CD4-positive, CD25-positive, alpha-beta regulatory T cell (primary cell): ENCODE measurements around the gene APIP. TPM values are rescaled to one million over a fixed set of nuclear protein-coding genes. Genes with fewer than 3 reads are reported as not detected.
A peak's percentile ranks its signal among the peaks of the same experiment; 100 is the strongest.
"Not testable (repeated sequence)": the region's sequence is repeated elsewhere in the genome, so short reads cannot be mapped to it uniquely, and the experiment has no call there.

ENCODE experiments used
- ATAC-seq, 2 donors: fragments of 150-1000 bp; cut with Tn5 transposase; one replicate each; pipeline ENCODE4 v1.10.0; 2021; ENCODE audit warnings: low read depth in 2 of 2, moderate number of reproducible peaks in 2 of 2, moderate library complexity in 1 of 2
- DNase-seq, 3 donors: peaks; one replicate each; pipeline versions ENCODE4 v3.0.0 to v3.0.0-alpha.2; 2012 to 2022; ENCODE audit warnings: mixed read lengths in 1 of 3
- H3K27ac ChIP-seq: one replicate; pipeline ENCODE4 v1.7.0; 2013; ENCODE audit warnings: mild to moderate bottlenecking, low read length; ENCODE audit not compliant: insufficient read depth, poor library complexity, severe bottlenecking
- H3K27me3 ChIP-seq: one replicate; pipeline ENCODE4 v1.7.0; 2013; ENCODE audit warnings: low read length; ENCODE audit not compliant: control insufficient read depth, insufficient read depth
- H3K36me3 ChIP-seq: one replicate; pipeline ENCODE4 v1.7.0; 2013; ENCODE audit warnings: mild to moderate bottlenecking, low read length, moderate library complexity; ENCODE audit not compliant: control insufficient read depth, insufficient read depth
- H3K4me1 ChIP-seq: 2 replicates; pipeline ENCODE4 v1.7.0; 2013; ENCODE audit warnings: mild to moderate bottlenecking, low read length; ENCODE audit not compliant: insufficient read depth, control insufficient read depth, poor library complexity, severe bottlenecking
- H3K4me3 ChIP-seq: one replicate; pipeline ENCODE4 v1.7.0; 2013; ENCODE audit warnings: low read depth, mild to moderate bottlenecking, low read length, moderate library complexity
- H3K9me3 ChIP-seq, 2 experiments: 1 replicate in 1 of 2; 2 replicates in 1 of 2; pipeline ENCODE4 v1.7.0; 2013; ENCODE audit warnings: low read length in 2 of 2, mild to moderate bottlenecking in 1 of 2, moderate library complexity in 1 of 2; ENCODE audit not compliant: control insufficient read depth in 2 of 2
- H3K27ac Mint-ChIP-seq, 3 donors: one replicate each; pipeline ENCODE4 v1.8.0; 2020 to 2022; ENCODE audit warnings: mild to moderate bottlenecking in 3 of 3, mixed read lengths in 3 of 3, moderate library complexity in 2 of 3
- H3K27me3 Mint-ChIP-seq: one replicate; pipeline ENCODE4 v1.8.0; 2022; ENCODE audit warnings: mild to moderate bottlenecking, mixed read lengths
- H3K36me3 Mint-ChIP-seq: one replicate; pipeline ENCODE4 v1.8.0; 2020; ENCODE audit warnings: mixed read lengths
- H3K4me1 Mint-ChIP-seq, 4 donors: one replicate each; pipeline ENCODE4 v1.8.0; 2020 to 2022; ENCODE audit warnings: mixed read lengths in 4 of 4, mild to moderate bottlenecking in 1 of 4
- H3K4me3 Mint-ChIP-seq, 4 donors: one replicate each; pipeline ENCODE4 v1.8.0; 2020 to 2022; ENCODE audit warnings: mild to moderate bottlenecking in 4 of 4, mixed read lengths in 4 of 4, moderate library complexity in 3 of 4
- H3K9me3 Mint-ChIP-seq, 7 donors: one replicate each; pipeline ENCODE4 v1.8.0; 2020 to 2022; ENCODE audit warnings: mixed read lengths in 7 of 7, mild to moderate bottlenecking in 3 of 7, moderate library complexity in 2 of 7
- polyA plus RNA-seq, 4 donors: library from polyadenylated mRNA; unstranded; fragments of 300-500 nt; fragmentation: Illumina TruSeq; gene quantifications; one replicate each; pipeline ENCODE4 v1.2.3, GENCODE V29; 2021
- total RNA-seq: library from RNA; stranded (reverse); gene quantifications from one replicate; pipeline ENCODE4 v1.2.3, GENCODE V29; 2022

APIP gene
- total and polyA plus RNA-seq, 5 donors from 2014 or later = 13.6 to 26.9 (median 19.7) TPM

DNA sequence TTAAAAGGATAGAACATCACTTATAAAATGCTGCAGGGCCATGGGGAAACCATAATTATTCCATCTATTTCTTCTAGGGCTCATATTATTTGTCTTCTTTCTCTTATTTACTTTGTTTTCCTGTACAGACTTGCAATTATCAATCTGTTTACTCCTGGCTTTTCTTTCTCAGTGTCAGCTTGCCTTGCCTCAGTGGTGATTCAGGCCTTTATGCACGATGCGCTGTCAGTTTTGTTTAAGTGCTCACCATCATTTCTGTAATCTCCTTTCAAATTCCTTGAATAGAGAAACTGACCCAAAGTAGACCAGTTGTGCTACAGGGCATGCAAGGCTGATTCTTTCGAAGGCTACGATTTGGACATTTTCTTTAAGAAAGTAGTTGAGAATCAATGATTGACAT, 5.0 kb upstream of the APIP start:
- no peak overlapping the region for H3K4me3 ChIP-seq
- peaks cover 4% of the 10 kb centered on the region for H3K36me3 ChIP-seq
- H3K27me3 ChIP-seq = no peaks in the 10 kb centered on the region
- no peak for ATAC-seq
- Mint-ChIP-seq H3K9me3 (no peaks in the 10 kb centered on the region), H3K27ac (no peak overlapping the region), H3K27me3 (no peaks in the 10 kb centered on the region), H3K4me3 (no peak overlapping the region), H3K36me3 (no peaks in the 10 kb centered on the region), H3K4me1 (peaks cover 25 to 55% (median 36%) of the 10 kb centered on the region in 4 donors)
- no peak overlapping the region for H3K27ac ChIP-seq
- H3K9me3 ChIP-seq = no peaks in the 10 kb centered on the region
- H3K4me1 ChIP-seq = peaks cover 12% of the 10 kb centered on the region
- DNase-seq = no peak

DNA sequence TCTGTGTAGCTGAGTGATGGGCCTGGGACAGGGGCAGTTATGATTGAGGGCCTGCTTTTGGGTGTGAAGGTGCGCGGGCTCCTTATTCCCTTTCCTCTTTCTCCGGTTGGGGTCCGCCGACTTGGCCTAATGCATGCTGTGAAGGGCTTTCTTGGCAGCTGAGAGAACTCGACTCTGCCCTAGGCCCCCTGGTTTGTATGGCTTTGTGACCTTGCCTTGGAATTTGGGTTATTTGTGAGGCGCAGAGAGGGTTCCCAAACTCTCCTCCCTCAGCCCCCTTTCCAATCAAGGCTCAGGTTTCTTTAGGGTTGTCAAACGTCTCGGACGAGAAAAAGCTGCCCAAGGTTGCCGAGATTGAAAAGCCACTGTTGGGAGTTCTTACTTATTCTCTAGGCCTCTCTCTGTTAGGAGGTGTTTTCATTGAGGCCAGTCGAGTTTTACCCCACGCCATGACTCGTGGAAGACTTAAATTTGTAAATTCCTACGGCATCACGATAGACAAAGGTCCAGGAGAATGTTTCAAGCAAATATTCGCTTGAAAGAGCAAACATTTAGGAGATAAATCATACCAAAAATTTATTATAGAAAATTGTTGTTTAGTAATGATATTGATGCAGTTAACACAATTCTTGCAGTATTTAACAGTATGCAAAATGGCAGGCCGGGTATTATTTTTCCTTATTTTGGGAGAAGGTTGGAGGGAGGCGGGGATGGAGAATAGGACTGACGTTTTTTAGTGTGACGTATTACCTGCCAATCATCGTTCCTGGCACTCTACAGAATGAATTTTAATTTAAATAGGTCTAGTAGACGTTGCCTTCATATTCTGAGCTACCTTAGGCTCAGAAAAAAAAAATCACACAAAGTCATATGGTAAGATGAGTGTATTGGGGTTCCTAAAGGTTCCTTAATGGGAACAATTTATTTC, 928 bp upstream of the APIP start:
- H3K27ac Mint-ChIP-seq = peak overlapping the region; percentile 96 to 99 (median 98)
- H3K4me1 Mint-ChIP-seq = peaks cover 26 to 73% (median 54%) of the 10 kb centered on the region in 4 donors
- ATAC-seq = no peak

DNA sequence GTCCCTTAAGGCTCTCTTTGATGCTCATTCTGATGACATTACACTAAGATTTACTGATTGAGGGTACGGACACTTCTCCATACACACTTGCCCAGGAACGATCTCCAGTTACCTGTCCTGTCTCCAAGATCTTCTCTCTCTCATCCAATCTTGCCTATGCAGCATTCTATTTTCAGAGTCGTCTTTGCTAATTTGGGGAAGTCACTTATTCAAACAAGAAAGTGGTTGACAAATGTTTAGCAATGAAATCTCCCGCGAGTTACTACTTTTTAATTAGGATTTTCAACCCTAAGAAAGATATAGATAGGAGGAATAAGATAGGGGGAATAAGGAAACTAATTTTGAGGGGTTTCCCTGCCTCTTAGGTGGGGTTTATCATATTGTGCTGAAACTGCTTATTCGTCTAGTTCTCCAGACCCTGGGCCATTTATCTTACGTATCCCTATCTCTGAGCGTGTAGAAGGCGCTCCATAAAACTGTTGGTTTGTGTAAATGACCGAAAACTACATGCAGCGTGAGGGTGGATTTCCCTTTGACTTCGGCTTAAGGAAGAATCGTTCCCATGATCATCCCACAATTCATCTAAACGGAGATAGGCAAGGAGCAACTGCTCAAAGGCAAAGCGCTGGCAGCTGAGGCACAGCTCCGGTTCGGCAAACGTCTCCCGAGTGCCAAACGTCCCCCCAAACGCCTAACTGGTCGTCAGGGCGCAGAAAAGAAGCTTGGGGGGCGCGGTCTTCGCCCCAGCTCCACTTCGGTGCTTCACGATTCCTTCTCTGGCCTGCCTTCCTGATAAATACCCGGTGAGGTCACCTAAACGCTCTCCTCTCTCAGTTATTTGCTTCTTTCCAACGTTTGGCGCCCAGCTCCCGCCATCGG, 804 bp downstream of the APIP start:
- no peak for DNase-seq
- H3K27me3 Mint-ChIP-seq = no peaks in the 10 kb centered on the region

More for the DNA sequence above, 928 bp upstream of the APIP start:
- Histone ChIP-seq H3K9me3 (no peaks in the 10 kb centered on the region), H3K27me3 (no peaks in the 10 kb centered on the region), H3K27ac (peak overlapping the region; percentile 86), H3K4me3 (peak overlapping the region; percentile 79), H3K36me3 (peaks cover 2% of the 10 kb centered on the region), H3K4me1 (peaks cover 31% of the 10 kb centered on the region)
- H3K36me3 Mint-ChIP-seq = peaks cover 13% of the 10 kb centered on the region
- no peak for DNase-seq
- no peaks in the 10 kb centered on the region for H3K27me3 Mint-ChIP-seq
- peak overlapping the region; percentile 95 to 99 (median 98) for H3K4me3 Mint-ChIP-seq
- H3K9me3 Mint-ChIP-seq = no peaks in the 10 kb centered on the region

GRCh38 chr11:34913556-34913955, 2.6 kb downstream of the APIP start:
- DNase-seq, H3K9me3 Mint-ChIP-seq: not testable (repeated sequence)
- H3K4me1 Mint-ChIP-seq = peaks cover 26 to 57% (median 44%) of the 10 kb centered on the region in 4 donors

More for the DNA sequence above, 804 bp downstream of the APIP start:
- H3K36me3 ChIP-seq = no peaks in the 10 kb centered on the region
- H3K27ac ChIP-seq = peak overlapping the region; percentile 86
- H3K27me3 ChIP-seq = no peaks in the 10 kb centered on the region
- peak overlapping the region; percentile 86 for H3K4me3 ChIP-seq
- no peak for ATAC-seq
- Mint-ChIP-seq H3K27ac (peak overlapping the region; percentile 96 to 99 (median 98)), H3K4me3 (peak overlapping the region; percentile 95 to 99 (median 98)), H3K9me3 (no peaks in the 10 kb centered on the region), H3K4me1 (peaks cover 26 to 66% (median 52%) of the 10 kb centered on the region in 4 donors), H3K36me3 (peaks cover 13% of the 10 kb centered on the region)
- peaks cover 31% of the 10 kb centered on the region for H3K4me1 ChIP-seq
- no peaks in the 10 kb centered on the region for H3K9me3 ChIP-seq

DNA sequence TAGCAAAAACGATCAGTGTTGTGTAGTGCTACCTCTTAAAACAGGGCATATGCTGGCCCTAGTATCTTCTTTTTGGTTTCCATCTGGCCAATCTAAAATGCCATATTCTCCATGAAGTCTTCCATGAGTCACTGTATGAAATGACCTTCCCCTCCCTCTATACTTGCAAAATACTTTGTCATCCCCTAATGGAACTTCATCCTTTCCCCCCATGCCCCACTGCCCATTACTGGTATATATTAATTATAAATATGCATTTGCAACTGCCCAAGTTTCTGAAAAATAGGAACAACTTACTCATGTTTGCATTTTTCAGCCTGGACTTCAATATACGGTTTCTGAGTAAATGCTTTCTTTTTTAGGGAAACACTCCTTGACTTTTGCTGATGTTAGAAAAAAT, 4.5 kb downstream of the APIP start:
- DNase-seq (no peak), ATAC-seq (no peak)
- Histone ChIP-seq H3K9me3 (no peaks in the 10 kb centered on the region), H3K27me3 (no peaks in the 10 kb centered on the region), H3K27ac (no peak overlapping the region), H3K4me3 (no peak overlapping the region), H3K36me3 (no peaks in the 10 kb centered on the region), H3K4me1 (peaks cover 21% of the 10 kb centered on the region)
- no peaks in the 10 kb centered on the region for H3K27me3 Mint-ChIP-seq
- peaks cover 10 to 41% (median 31%) of the 10 kb centered on the region in 4 donors for H3K4me1 Mint-ChIP-seq
- no peak overlapping the region for H3K27ac Mint-ChIP-seq
- H3K9me3 Mint-ChIP-seq = peaks cover 0 to 2% (median 0%) of the 10 kb centered on the region in 7 donors
- peaks cover 13% of the 10 kb centered on the region for H3K36me3 Mint-ChIP-seq
- H3K4me3 Mint-ChIP-seq = no peak overlapping the region

More at GRCh38 chr11:34913556-34913955, 2.6 kb downstream of the APIP start:
- peak overlapping the region in 1 of 4 donors; percentile 95 for H3K4me3 Mint-ChIP-seq
- H3K4me1 ChIP-seq = peaks cover 31% of the 10 kb centered on the region
- H3K36me3 ChIP-seq, H3K9me3 ChIP-seq, H3K27ac Mint-ChIP-seq, ATAC-seq, H3K27ac ChIP-seq, H3K27me3 ChIP-seq, H3K4me3 ChIP-seq, H3K27me3 Mint-ChIP-seq: not testable (repeated sequence)
- peaks cover 13% of the 10 kb centered on the region for H3K36me3 Mint-ChIP-seq

DNA sequence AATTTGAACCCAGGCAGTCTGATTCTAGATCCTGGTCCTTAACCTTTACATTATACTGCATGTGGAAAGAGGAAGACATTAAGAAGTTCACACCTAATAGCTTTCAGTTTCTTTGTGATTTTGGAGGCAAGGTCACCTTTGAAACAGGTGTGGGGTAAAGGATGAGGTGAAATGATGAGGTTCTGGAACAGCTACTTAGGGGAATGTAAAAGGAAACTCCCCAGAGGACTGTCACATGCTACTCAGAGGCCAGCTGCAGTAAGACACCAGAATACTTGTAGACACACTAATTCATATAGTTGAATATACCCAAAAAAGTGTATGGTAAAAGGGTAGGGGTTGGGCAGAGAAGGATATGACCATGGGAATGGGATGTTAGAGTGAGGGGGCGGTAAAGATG, 5.4 kb downstream of the APIP start:
- Histone ChIP-seq H3K4me1 (peaks cover 18% of the 10 kb centered on the region), H3K9me3 (no peaks in the 10 kb centered on the region), H3K27me3 (no peaks in the 10 kb centered on the region), H3K36me3 (no peaks in the 10 kb centered on the region), H3K27ac (no peak overlapping the region), H3K4me3 (no peak overlapping the region)
- H3K9me3 Mint-ChIP-seq = peaks cover 0 to 2% (median 0%) of the 10 kb centered on the region in 7 donors
- DNase-seq = no peak
- H3K27ac Mint-ChIP-seq = no peak overlapping the region
- H3K4me1 Mint-ChIP-seq = peaks cover 14 to 42% (median 30%) of the 10 kb centered on the region in 4 donors
- no peak overlapping the region for H3K4me3 Mint-ChIP-seq
- peaks cover 18% of the 10 kb centered on the region for H3K36me3 Mint-ChIP-seq
- H3K27me3 Mint-ChIP-seq = no peaks in the 10 kb centered on the region
- no peak for ATAC-seq

DNA sequence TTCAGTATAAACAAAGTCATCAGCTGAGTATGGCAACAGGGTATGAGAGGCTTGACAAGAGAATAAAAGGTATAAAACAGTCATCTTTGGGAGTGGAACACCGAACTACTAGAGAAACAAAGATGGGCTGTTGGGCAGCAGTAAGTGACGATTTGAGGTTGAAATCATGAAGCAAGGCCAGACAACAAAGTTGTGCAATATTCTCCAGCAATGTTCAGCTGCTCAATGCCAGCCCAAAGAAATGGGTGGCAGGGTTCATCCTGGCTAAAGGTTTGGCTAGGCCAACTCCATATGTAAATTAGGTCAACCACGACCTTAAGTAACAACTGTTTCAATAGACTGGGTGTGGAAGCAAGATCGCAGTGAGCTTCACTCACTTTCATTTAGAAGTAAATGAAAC, 6.2 kb downstream of the APIP start:
- DNase-seq (no peak), ATAC-seq (no peak)
- H3K4me3 Mint-ChIP-seq = no peak overlapping the region
- H3K4me1 Mint-ChIP-seq = peaks cover 9 to 37% (median 27%) of the 10 kb centered on the region in 4 donors
- peaks cover 23% of the 10 kb centered on the region for H3K36me3 Mint-ChIP-seq
- Histone ChIP-seq H3K4me1 (peaks cover 9% of the 10 kb centered on the region), H3K9me3 (no peaks in the 10 kb centered on the region), H3K27ac (no peak overlapping the region), H3K27me3 (no peaks in the 10 kb centered on the region), H3K36me3 (no peaks in the 10 kb centered on the region), H3K4me3 (no peak overlapping the region)
- H3K27ac Mint-ChIP-seq = no peak overlapping the region
- peaks cover 0 to 2% (median 0%) of the 10 kb centered on the region in 7 donors for H3K9me3 Mint-ChIP-seq
- H3K27me3 Mint-ChIP-seq = no peaks in the 10 kb centered on the region
